WTC11 (cell line): ENCODE measurements around the gene GATA2.

Experiments
- CREB1 ChIP-seq: sonication (generic); formaldehyde crosslinking; IDR thresholded peaks from 2 replicates; pipeline ENCODE4 v1.8.0; 2023; ENCODE audit warnings: mild to moderate bottlenecking, missing genetic modification reagents
- ZSCAN18 ChIP-seq: fragments of 250-450 bp; sonication (Bioruptor Pico); IDR thresholded peaks from 2 replicates; pipeline ENCODE4 v2.1.2; 2022; ENCODE audit warnings: mild to moderate bottlenecking, moderate library complexity
- TF ChIP-seq, protein P1 (sequence below): fragments of 200-600 bp; IDR thresholded peaks from 2 replicates; pipeline ENCODE4 v1.8.0; 2022; ENCODE audit warnings: antibody characterized with exemption

DNA sequence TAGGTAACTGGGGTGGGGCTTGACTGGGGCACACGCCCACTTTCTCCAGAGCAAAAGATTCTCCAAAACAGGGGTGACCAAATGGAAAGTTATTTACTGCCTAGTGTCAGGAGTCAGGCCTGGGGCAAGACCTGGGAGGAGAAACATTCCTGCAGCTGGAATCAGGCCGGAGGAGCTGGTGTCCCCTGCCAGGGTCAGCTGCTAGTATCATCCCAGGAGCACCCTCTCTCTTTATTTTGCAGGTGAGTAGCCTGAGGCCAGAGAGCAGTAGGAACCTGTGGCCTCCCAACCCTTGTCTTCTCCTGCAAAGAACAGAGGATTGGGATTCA, 59.2 kb downstream of the GATA2 start:
- TF ChIP-seq ZSCAN18 (CRISPR knock-in tag), result no peak
- no peak for TF ChIP-seq CREB1 (CRISPR knock-in tag)
- TF ChIP-seq, protein P1, sequence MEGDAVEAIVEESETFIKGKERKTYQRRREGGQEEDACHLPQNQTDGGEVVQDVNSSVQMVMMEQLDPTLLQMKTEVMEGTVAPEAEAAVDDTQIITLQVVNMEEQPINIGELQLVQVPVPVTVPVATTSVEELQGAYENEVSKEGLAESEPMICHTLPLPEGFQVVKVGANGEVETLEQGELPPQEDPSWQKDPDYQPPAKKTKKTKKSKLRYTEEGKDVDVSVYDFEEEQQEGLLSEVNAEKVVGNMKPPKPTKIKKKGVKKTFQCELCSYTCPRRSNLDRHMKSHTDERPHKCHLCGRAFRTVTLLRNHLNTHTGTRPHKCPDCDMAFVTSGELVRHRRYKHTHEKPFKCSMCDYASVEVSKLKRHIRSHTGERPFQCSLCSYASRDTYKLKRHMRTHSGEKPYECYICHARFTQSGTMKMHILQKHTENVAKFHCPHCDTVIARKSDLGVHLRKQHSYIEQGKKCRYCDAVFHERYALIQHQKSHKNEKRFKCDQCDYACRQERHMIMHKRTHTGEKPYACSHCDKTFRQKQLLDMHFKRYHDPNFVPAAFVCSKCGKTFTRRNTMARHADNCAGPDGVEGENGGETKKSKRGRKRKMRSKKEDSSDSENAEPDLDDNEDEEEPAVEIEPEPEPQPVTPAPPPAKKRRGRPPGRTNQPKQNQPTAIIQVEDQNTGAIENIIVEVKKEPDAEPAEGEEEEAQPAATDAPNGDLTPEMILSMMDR, result no peak
